Stimulated activated CD8-positive, alpha-beta memory T cell treated with anti-CD3 and anti-CD28 coated beads, Interleukin-15, amount 100 ng/mL, for 4 hours (primary cell): ENCODE measurements around the gene KRT35.

Experiments
- DNase-seq, 2 donors: peaks; one replicate each; pipeline ENCODE4 v3.0.0-alpha.2; 2020; ENCODE audit warnings: low read depth in 2 of 2

KRT35 gene

DNA sequence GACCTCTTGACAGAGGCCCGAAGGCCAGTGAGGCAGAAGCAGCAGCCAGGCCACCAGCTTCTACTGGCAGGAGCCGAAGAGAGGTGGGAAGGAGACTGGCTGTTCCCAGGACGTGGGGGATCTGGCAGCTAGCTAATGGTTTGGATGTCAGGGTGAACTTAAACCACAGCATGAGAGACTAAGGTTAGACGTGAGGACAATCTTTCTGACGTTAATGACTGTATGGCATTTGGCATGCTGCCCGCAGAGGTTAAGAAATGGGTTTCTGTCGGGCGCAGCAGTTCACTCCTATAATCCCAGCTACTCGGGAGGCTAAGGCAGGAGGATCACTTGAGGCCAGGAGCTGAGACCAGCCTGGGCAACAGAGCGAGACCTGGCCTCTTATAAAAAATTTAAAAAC, 30.8 kb upstream of the KRT35 start:
- no peak for DNase-seq

DNA sequence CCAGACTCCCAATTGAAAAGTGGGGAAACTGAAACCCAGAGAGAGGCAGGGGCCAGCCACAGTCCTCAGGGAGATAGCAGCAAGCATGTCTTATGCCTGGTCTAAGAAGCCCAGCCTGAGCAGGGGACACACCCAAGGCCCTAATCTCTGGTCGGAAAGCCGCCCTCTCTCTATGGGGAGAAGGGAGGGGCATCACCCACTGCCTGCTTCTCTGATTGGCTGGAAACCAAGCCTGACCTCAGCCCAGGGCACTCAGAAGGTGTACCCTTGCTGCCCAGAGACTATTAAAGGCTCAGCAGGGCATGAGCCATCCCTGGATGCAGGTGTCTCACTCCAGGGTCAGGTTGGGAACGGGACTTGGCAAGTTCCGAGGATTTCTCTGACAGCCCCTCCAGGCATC, 30.2 kb upstream of the KRT35 start:
- DNase-seq, result no peak

DNA sequence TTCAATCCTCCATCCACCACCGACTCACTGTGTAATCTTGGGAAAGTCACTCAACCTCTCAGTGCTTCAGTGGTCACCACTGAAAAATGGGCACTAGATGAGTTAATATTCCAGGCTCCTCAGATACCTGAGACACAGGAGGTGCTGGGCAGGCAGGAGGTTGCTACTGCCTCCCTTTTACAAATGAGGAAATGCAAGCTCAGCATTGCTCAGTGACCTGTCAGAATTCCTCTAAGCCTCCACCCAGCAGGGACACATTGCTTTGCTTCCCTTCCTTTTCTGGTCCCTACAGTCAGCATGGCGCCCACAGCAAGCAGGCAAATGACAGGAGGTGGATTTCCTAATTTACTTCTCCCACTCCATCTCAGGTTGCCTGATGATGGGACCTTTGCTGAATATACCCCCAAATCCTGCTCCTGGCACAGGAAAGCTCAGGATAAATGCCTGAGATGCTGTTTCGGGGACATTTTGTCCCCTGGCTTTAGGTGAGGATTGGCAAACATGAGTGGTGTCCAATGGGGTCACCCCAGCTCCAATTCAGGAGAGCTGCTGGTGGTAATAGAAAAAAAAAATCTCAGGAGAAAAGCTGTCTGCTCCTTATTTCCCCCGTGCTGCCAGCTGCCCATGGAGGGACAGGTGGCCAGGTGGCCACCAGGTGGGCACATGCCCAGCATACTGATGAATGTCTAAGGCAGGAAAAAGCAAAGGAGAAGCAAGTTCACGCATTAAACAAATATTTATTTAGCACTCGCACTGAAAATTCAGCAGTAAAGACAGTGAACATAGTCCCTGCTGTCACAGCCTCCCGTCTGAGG, 29.5 kb upstream of the KRT35 start:
- DNase-seq, result no peak

DNA sequence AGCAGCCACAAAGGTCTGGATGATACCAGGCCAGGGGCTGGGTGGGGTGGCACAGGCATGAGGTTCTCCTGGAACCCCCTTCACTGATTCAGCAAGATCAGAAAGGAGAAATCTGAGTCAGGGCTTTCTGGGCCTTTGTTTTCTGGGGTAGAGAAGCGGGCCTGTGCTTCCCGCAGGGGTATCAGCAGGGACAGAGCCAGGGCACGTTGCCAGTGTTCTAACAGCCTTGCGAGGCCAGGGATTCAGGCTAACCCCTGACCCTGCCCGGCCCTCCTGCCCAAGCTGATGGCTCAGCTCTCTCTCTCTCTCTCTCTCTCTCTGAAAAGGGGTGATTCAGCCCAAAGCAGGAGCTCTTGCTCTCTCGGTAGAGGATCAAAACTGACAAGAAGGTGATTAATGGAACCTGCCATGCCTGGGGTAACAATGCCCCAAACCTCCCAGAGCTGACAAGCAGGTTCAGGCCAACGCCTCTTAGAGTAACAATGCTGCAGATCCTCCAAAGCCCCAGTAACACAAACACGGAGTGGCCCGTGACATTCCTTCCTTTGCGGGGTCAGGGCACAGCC, 26.4 kb upstream of the KRT35 start:
- no peak for DNase-seq

DNA sequence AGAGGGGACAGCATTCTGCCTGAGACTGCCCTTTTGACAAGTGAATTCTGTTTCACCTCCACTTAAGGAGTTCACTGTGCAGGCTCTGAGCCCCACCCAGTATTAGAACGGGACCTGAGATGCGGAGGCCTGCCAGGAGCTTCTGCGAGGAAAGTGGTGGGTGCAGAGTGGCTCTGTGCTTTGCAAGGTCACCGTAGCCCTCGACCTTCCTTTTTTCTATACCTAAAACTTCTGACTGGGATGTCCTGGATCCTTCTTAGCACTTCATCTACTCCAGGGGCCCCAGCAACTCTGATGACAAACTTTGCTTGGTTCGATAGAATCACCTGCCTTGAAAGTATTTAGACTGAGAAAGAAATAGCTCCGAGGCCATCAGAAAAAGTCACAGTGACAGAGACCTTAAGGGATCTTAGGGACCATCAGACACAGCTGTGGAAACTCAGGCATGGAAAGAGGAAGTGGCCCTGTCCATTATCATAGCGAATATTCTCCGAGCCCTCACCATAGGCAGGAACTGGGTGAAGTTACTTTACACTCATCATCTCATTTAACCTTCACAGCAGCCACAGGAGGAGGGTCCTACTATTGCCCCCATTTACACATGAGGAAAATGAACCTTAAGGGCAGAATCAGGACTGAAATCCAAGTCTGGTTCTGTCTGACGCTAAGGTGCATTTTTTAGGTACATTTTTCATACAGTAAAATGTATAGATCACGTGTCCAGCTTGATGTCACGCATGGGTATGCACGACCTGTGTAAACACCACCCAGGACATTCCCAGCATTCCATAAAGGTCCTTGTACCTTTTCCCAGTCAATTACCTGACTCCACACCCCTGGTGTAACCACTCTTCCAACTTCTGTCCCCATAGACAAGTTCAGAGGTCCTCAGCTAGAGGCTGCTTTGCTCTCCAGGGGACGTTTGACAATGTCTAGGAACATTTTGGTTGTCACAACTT, 25.1 kb upstream of the KRT35 start:
- DNase-seq, result no peak

DNA sequence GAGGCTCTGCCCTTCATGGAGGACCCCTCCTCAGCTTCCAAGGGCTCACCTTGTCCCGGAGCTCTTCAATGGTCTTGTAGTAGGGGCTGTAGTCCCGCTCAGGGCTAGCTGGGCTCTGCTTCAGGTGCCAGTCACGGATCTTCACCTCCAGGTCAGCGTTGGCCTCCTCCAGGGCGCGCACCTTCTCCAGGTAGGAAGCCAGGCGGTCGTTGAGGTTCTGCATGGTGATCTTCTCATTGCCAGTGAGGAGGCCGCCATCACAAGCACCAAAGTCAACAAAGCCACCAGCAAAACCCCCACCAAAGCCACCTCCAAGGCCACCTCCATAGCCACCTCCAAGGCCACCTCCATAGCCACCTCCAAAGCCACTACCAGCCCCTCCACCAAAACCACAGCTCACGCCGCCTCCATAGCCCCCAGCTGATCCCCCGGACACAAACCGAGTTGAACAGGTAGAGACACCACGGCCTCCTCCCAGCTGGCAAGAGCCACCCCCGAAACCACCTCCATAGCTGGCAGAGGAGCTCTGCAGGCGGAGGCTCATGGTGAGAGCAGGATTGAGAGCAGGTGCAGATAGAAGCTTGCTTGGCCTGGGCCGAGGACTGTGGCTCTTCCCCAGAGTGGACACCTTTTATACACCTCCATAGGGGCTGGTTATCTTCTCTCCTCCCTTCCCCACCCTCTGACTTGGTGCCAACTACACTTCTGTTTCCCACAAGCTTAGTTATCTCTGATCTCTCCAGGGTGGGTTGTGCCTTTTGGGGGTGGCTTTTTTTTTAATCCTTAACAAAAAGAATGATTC, 24.3 kb upstream of the KRT35 start, which contains the start of gene KRT13:
TSS of gene KRT13 (minus strand) at position 606 of the 802 bp plus-strand sequence. CDS start at position 544, 62 bp downstream.
- DNase-seq, result no peak

DNA sequence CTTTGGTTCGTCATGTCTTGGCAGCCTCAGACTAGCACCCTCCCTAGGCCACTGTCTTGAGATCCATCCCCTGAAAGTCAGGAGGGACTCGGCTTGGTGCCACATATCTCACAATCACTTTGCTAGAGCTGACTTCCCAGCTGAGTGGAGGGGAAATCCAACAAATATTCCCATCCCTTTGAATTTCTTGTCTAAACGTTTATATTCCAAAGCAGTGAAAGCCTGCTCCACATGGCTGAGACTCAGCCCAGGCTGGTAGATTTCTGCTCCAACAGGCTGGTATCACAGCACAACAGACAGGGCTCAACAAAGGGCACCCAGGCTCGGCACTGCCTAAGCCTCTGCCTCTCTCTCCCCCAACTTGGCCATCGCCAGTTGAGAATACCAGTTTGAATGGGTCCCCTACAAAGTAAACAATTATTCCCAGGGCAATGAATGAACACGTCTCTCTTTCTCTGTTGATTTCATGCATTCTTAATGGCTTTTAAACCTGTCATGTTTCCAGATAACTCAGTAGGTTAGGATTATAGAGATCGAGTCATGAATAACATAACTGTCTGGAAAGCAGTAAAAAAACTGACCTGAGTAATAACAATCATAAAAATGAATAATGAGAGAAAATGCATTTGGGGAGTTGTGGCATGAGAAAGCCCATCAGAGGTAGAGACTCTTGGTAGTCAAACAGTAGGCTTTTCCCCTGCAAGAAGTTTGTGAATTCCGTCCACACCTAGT, 23.5 kb upstream of the KRT35 start:
- DNase-seq, result no peak

DNA sequence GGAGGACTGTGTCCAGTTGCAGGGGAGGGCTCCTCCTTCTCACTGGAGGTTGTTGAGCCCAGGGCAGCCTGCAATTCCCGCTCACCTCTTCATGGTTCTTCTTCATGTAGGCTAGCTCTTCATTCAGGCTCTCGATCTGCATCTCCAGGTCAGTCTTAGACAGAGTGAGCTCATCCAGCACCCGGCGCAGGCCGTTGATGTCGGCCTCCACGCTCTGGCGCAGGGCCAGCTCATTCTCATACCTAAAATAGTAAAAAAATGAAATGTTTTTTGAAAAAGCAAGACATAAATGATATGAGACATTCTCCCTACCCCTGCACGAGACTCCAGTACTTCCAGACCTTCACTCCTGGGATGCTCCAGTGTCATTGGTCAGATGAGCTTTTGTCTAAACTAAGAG, 22.3 kb upstream of the KRT35 start:
- no peak for DNase-seq

DNA sequence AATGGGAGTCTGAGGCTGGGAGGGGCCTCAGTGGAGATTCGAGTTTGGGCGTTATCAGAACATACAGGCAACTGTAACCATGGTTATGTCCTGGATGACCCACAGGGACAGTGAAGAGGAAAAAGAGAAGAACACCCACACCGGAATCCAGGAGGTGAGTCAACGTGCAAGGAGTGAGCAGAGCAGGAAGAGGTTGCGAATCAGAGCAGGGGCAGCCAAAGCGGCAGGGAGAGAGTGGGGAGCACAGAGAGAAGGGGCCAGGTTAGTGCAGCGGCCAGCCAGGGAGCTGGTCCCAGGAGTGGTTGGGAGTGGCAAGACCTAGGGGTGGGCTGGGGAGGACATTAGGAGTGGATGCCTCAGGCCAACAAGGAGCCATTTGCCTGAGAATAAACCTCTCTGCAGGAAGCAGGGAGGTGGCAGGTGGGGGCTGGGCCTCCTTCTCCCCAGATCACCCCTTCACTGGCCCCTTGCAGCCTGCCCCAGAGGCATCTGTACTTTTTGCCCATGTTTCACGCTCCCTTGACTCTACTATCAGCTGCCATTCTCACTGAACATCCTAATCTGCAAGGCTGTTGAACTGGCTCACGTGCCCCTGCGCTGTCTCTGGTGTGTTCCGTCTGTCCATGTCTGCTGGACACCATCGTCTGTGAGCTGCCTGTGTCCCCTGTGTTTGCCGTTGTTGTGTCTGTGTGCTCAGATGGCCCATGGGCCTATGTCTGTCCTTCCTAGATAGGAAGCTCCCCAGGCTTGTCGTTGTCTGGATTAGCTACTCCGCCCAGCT, 19.4 kb upstream of the KRT35 start:
- no peak for DNase-seq

DNA sequence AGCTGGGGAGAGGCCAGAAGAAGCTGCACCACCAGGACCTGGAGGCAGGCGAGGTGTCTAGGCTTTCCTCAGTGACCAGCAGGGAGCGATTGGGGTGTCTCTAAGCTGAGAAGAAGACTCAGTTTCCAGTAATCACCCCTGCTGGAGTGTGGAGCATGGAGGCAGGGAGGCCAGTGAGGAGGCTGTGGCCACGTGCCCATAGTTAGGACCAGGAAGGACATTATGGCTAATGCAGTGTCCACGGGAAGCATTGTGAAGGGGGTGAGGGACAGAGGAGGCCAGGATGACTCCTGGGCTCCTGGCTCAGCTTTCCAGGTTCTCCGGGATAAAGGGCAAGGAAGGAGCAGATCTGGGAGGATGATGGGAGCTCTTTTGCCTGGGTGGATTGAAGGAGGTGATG, 18.8 kb upstream of the KRT35 start:
- DNase-seq, result no peak

DNA sequence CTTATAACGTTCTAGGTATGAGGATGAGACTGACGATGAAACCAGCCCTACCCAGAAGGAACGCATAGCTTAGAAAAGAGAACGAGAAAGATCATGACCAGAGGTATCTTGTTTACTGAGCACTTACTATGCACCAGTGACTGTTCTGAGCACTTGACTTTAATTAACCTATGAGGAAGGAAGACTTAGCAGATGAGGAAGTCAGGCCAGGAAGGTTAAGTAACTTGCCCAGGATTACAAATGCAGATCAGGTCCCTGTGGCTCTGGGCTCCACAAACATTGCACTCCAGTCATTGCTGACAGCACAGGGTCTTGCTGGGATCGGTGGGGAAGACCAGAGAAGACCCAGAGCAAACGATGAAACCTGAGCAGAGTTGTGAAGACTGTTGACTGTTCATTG, 17.3 kb upstream of the KRT35 start:
- DNase-seq, result no peak

DNA sequence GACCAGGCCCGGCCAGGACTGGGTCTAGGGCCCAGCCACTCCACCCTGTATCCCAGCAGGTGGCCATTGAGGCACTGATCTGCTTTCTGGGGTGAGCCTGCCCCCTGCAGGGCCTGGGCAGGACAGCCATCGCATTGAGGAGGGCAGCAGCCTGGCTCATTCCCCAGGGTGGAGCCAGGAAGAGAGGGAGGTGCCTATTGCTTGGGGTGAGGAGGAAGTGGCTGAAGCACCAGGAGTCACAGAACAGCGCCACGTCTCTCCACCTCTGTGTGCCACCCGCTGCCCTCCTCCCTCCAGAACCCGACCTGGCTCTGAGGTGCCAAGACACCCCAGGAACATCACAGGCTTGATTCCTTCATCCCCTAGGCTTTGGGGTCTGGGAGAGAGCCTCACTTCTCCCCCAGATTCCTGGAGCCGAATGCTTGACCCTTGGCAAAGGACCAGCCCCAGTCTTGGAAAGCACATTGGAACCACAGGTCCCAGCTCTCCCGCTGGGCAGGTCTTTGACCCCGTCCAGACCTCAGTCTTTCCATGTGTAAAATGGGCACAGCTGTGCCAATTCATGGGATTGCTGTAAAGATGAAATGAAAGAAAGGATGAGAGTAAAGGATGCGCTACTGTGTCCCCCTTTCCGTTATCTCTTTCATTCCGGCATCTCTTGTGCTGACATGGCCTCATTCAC, 16.0 kb upstream of the KRT35 start:
- peak in 1 of 2 donors; percentile 8 for DNase-seq

DNA sequence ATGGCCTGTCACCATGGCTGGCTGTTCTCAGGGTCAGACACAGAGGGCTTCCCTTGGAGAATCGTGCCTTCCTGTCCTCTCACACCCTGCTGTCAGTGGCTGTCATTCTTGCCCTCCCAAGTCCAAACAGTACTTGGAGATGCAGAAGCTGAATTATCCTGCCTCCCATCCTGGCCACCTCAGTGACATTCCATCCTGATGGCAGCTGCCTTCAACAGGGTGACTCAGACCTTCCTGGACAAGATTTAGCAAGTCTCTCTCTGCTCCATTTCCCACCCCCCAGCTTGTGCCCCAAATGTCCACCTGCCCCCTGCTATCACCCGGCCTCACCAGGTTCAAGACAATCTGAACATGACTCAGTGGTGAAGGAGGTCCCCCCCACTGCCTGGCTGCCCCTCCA, 13.6 kb upstream of the KRT35 start:
- DNase-seq, result no peak

DNA sequence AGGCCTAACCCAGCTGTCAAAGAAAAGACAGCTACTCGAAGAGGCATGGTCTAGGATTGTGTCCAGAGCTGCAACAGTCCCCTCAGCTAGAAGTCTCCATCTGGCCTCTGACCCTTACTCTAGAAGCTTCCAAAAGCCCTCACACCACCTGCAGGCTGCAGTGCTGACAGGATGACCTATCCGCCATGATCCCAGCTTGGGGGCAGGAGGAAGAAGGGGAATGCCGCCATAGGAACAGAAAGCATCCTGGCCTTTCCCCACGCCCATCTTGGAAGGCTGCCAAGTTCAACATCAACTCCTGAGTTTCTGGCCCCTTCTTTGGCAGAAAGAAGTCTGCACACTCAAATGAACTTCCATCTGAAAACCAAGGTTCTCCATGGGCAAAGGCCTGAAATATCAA, 11.8 kb upstream of the KRT35 start:
- no peak for DNase-seq

DNA sequence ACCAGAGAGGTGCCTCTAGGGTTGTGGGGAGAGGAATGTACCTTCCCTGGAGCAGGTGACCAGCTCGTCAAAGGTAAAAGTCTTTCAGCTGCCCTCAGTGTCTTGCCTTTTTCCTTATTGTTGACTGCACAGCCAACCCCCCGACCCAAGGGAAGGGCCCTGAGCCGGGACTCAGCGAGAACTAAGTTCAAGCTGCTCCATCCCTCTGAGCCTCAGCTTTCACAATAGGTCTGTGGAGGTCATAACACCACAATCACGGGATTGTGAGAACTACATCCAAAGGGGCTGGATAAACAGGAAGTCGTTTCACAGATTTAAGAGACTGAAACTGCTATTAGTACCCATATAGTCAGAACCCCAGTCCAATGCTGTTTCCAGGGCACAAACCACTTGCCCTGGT, 11.4 kb upstream of the KRT35 start:
- no peak for DNase-seq

DNA sequence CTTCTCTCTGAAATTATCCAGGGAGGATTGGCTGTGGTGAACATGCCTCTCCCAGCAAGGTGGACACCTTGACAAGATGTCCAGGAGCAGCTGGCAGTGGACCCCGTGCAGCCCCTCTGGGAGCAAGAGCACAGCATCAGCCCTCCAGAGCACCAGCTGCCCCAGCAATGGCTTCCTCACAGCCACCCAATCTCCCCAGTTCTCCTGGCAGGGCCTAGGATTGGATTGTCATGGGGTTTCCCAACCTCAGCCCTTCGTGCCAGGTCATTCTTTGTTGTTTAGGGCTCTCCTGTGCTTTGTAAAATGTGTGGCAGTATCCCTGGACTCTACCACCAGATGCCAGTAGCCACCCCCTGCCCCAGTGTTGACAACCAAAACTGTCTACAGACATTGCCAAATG, 10.5 kb upstream of the KRT35 start:
- no peak for DNase-seq

DNA sequence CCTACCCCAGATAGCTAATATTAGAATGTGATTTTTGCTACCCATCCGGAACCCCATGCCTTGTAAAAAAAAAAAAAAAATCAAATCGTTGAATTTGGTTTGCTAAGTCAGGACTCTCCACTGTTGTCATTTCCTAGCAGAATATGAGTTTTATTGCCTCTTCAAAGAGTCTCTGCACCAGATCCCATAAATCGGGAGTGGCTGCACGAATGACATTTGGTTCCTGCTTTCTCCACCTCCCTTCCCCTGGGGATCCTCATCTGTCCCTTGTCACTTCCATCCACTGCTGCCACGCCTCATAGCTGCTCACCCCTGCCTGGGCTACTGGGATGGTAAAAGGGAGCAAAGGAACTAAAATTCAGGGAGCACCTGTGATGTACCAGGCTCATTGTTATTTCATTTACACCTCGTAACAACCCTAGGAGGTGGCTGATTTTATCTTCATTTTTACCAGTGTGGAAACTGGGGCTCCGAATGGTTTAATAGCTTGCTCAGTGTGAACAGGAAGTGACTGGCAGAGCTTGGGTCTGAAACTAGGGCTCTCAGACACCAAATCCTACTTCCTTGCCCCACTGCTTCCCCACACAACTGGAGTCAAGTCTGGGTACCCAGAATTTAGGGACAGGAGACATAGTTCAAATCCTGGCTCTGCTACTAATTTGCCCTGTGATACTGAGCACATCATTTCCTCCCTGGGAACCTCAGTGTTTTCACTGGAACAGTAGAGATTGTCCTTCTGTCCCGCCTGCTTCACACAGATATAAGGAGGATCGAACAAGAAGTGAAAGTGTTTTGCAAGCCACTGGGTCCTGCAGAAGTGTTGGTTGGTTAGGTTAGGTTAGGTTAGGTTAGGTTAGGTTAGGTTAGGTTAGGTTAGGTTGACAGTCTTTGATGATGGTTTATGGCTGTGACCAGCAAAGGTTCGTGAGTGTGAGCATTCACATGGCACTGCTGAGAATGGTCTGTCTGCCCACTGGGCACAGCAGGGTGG, 9.3 kb upstream of the KRT35 start:
- no peak for DNase-seq

DNA sequence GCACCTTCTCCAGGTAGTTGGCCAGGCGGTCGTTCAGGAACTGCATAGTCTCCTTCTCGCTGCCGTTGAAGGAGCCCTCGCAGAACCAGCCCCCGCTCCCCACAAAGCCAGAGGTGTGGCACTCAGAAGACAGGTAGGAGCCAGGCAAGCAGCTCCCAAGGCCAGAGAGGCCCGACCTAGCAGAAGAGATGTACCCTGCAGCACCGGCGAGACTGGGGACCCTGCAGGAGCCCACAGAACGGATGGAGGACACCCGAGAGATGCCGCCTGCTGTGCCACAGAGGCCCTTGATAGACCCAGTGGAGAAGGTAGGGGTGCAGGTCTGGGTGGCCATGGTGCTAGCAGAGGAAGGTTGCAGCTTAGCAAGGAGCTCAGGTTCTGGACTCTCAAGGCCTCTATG, 8.6 kb upstream of the KRT35 start, which contains the start of gene KRT36:
TSS of gene KRT36 (minus strand) at position 380 of the 400 bp plus-strand sequence. CDS start at position 334, 46 bp downstream.
- DNase-seq, result no peak
